ENCODE results near the gene GABRB3. TPM values are rescaled to one million over a fixed set of nuclear protein-coding genes. Genes with fewer than 3 reads are reported as not detected.

Gene GABRB3
- total and polyA plus RNA-seq, 2 of the 8 experiments (the other 6 are each of a cell fraction or from before 2014, with no cell fraction given) = 98.8 to 163 TPM

GRCh38 chr15:26635105-26635504, 137.8 kb downstream of the GABRB3 start (continued):
- TF ChIP-seq POLR2A (IDR thresholded peaks at IDR 0.05; ENCODE audit: control extremely low read depth in 1 of 2, low read depth in 2 of 2, low read length in 2 of 2) (no peak), TEAD4 (IDR thresholded peaks at IDR 0.05; ENCODE audit: low read depth, low read length) (no peak)

All from H1 (cell line).